Activated gamma-delta T cell (primary cell): ENCODE measurements around the gene STK32A.
"Not testable (repeated sequence)": the region's sequence is repeated elsewhere in the genome, so short reads cannot be mapped to it uniquely, and the experiment has no call there.

Source experiments
- DNase-seq: peaks from one replicate; lab custom pipeline; 2025; lab: John Stamatoyannopoulos, UW

Gene STK32A

GRCh38 chr5:147346006-147346561 is 111.3 kb downstream of the STK32A start:
- no peak for DNase-seq

- DNase-seq, result no peak
These were observed 113.2 kb downstream of the STK32A start for GRCh38 chr5:147348046-147348445.

- no peak for DNase-seq
These were observed 113.6 kb downstream of the STK32A start for GRCh38 chr5:147348451-147348850.

DNA sequence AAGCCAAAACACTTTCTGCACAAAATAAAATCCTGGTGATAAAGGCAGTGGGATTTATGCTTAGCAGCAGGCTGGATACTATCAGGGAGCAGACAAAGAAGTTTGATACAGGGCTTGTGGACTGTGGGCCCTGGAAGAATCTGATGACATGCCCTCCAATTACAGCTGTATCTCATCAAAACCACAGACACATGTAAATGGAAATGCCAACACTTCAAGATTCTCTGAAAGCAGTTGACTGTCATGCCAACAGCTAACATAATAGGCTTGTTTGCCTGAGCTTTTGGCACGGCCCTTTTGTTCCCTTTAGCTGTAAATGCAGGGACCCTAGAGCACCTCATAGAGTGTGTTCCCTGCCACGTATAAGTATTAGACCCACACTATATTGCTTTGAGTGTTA is 114.4 kb downstream of the STK32A start:
- no peak for DNase-seq

- DNase-seq, result no peak
These were observed 124.3 kb downstream of the STK32A start for GRCh38 chr5:147359101-147359500.

GRCh38 chr5:147359581-147359980 is 124.8 kb downstream of the STK32A start:
- DNase-seq, result no peak

GRCh38 chr5:147360816-147361215 is 126.0 kb downstream of the STK32A start:
- DNase-seq, result no peak

DNA sequence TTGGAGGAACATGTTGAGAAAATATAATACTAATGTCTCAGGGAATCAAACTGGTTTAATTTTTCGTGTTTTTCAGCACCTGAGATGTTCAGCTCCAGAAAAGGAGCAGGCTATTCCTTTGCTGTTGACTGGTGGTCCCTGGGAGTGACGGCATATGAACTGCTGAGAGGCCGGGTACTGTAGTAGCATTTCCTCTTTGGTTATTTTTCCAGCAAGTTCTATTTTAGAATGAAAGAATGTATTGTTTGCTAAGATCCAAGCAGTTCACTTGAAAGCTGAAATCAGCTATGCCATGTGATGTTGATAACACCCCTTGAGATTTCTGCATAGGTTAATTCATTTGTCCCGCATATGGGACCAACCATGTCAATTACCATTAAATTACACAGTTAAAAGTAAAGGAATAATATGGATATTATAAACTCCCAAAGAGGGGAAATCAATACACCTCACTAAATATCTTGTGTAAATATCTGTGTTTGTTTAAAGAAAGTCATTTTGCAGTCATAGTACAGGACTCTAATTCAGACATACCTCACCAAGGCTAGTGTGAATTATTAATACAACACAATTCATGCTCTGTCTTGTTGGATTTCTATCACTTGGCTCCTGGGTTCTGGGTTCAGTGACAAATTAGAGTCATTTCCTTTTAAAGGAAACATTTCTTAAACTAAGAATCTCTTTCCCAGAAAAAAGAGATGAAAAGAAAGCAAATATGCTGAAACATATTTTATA is 126.8 kb downstream of the STK32A start:
- DNase-seq, result no peak

DNA sequence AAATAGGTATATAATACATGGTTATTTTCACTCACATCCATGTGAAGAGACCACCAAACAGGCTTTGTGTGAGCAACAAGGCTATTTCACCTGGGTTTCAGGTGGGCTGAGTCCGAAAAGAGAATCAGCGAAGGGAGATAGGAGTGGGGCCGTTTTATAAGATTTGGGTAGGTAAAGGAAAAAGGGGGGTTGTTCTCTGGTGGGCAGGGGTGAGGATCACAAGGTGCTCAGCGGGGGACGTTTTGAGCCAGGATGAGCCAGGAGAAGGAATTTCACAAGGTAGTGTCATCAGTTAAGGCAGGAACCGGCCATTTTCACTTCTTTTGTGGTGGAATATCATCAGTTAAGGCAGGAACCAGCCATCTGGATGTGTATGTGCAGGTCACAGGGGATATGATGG is 132.6 kb downstream of the STK32A start:
- not testable (repeated sequence) for DNase-seq

DNA sequence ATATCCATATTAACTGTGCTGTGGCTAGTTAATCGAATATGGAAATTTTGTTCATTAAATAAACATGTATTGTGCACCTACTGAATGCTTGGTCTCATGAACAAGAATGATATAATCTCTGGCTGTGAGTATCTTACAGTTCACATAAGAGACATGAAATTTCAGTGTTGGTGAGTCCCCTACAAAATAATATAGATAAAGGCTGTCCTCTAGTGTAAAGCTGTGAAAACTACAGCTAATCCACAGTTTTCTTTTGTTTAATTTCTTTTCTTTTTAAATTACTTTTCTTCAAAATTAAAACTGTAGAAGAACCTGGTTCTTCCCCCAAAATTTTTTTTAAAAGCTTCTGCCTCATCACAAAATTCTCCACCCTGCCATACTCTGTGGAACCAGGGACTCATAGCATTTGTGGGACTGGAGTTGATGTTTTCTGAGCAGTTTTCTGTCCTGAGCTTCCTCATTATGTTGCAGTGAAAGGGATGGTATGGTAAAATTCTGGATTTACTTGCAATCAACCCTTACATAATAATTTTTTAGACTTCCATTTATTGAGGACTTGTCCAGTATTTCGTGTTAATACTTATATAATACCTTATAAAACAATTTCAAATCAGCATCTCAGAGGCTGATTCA is 135.0 kb downstream of the STK32A start:
- DNase-seq, result no peak

- no peak for DNase-seq
These were observed 136.5 kb downstream of the STK32A start for GRCh38 chr5:147371290-147371689.

DNA sequence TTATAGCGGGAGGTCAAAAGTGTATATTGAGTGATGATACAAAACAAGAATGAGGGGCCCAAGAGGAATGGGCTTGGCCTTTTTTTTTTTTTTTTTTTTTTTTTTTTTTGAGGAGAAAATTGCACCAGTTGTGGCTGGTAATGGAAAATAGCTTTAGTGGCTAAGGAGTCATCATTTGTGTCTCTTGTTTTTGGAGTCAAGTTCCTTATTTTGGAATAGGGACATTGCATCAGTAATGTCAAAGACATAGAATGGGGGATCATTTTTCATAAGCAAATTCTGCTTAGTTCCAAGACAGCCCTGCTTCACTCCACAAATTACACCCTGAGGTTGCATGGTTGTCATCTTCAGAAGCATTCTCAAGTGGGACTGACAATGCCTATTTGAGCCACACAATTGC is 137.4 kb downstream of the STK32A start:
- no peak for DNase-seq

DNA sequence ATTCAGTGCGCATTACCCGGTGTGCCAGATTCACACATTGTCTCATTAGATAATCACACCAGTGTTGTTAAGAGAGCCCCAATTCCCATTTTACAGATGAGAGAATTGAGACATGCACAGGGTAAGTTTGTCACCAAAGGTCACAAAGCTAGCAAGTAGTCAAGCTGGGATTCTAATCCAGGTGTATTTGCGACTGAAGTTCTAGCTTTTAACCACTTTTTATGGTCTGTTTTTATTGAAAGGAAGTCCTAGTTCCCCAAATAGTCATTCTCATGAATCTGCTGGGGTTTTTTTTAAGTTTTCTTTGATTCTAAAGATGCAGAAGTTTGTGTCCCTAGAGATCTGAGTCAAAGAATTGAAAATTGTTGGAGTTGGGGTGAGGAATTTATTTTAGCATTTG is 138.5 kb downstream of the STK32A start:
- no peak for DNase-seq

GRCh38 chr5:147375151-147375550 is 140.3 kb downstream of the STK32A start:
- no peak for DNase-seq

DNA sequence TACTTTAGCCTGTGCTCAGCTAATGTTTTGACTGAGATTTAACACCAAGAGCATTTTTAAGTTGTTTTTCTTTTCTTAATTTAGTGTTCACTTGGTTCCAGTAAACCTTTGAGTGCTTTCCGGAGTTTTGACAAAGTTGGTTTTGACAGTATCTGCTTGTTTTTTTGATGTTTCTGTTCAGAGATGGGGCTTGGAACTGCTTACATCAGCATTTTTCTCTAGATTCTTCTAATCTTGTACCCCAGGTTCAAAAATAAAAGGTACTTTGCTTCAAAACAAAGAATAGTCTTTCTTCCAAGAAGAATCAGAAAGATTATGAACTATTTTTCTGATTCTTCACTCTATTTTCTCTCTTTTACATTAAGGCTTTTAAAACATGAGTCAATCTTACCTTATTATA is 142.9 kb downstream of the STK32A start:
- DNase-seq, result no peak

- DNase-seq, result no peak
These were observed 146.7 kb downstream of the STK32A start for GRCh38 chr5:147381555-147381954.

- DNase-seq, result no peak
These were observed 147.9 kb downstream of the STK32A start for GRCh38 chr5:147382776-147383175.

- no peak for DNase-seq
These were observed 149.7 kb downstream of the STK32A start for GRCh38 chr5:147384346-147385193.

DNA sequence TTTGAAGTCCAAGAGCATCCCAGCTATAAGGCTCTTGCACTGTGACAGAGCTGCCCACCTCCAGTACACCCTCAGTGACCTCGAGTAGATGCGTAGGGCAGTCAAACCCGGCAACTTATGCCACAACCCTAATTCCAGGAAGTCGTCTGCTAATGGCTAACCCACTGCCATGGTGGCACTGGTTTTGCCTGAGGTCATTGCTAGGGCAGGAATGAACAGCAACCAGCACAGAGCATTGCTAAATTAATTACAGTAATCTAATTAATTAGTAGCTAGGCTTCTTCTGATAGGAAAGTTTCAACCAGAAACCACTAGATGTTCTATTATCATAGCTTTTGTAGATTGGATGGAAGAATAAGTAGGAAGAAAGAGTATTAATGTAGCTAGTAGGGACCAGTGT is 152.3 kb downstream of the STK32A start:
- no peak for DNase-seq

DNA sequence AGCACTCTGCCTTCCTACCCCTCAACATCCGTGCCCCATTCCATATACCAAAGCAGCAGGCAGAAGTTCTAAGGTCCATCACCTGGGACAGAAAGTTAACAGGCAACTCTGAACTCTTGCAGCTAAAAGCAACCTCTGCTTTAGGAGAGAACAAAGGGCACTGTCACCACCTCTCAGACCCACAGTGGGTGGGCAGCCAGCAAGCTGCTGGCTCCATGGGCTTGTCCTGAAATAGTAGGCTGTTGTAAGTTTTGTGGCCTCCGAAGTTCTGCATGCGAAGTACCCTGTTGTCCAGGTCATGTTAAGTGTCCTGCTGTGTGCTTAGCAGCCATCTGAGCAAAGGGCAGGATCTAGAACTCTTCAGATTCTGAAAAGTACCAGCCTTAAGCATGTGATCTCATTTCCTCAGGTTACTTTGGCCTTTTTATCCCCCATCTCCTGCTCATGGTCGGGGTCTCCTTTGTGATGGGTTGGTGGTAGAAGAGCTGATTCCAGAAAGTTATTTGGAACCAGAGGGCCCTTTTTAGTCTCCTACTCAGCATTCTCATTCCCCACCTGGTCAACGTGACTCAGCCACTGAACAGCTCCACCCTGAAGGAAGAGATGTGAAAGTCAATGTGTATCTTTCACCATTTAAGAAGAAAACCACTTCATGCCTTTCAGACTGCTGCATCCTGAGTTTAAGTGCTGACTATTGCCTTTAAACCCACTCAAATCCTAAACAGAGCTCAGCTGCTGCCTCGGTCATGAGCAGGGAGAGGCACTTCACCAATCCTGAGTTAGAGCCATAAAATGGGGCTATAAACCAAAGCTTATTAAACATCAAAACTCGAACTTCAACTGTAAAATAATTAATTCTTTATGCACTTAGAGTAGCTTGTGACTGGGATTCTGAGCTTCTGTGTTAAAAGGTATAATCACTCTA is 153.6 kb downstream of the STK32A start:
- DNase-seq, result no peak

DNA sequence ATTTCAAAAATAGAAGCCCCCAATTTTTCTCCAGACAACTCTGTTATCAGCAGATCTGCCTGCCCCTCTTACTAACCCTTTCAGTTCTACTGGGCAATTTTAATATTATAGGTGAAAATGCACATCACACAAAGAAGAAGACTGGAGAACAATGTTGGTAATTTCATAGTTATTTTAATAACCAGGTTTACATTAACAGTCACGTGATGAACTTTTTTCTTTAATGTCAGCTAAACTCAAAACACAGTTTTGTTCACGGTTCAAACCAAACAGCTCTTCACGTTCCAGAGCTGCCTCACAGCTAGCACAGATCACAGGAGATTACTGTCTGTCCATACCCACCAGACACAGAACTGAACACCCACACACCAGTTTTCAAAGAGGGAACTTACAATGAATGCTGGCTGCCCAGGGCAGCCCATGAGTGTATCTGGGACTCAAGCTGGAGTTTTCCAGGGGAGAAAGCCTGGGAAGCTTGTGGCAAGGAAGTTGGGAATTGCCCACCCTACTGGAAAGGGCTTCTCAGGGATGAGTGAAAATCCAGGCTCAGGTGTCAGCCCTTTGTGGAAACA is 155.9 kb downstream of the STK32A start:
- DNase-seq, result no peak
